ENCODE data around the gene HLA-E.
"Not testable (repeated sequence)": the region's sequence is repeated elsewhere in the genome, so short reads cannot be mapped to it uniquely, and the experiment has no call there.

GRCh38 chr6:30498705-30499104 lies 9.4 kb downstream of the HLA-E start:
- TF ChIP-seq SUZ12 (IDR thresholded peaks at IDR 0.05; ENCODE audit: extremely low read depth, insufficient read depth, insufficient read length); ZNF274 (IDR thresholded peaks at IDR 0.05; ENCODE audit: low read depth, low read length): not testable (repeated sequence)
